ENCODE results near the gene CCT5. TPM values are rescaled to one million over a fixed set of nuclear protein-coding genes. Genes with fewer than 3 reads are reported as not detected.

Gene CCT5
- 138 and 266 TPM in 2 replicates for total RNA-seq

DNA sequence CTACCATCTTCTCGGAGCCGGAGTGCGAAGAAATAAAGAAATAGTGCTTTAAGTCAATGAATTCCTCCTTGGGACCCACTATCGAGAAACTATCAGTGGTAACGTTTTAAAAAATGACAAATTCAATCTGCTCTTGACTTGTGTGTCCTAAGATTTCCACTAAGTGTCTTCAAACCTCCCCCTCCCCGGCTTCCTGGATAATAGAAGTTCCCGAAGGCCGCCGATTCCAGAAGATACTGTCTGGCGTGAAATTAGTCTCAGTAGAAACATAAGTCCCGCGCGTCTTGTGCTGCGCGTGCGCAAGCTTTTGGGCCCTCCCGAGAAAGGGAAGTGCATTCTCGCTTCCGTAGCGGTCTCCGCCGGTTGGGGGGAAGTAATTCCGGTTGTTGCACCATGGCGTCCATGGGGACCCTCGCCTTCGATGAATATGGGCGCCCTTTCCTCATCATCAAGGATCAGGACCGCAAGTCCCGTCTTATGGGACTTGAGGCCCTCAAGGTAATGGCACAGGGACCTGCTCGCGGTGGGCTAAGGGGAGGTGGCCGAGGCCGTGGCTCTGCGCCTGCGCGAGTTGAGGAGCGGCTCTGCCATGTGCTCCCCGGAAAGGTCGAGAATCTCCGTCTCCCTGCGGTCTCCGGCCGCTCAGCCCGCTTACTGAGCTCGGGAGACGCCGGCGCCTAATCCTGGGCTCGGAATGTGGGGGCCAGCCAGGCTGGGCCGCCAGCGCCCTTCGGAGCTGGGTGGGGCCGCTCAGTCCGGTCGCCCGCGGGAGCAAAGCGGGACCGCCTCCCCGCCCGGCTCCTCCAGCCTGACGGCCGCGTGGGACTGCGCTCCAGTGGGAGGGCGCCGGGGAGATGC is at the start of gene CCT5:
TSS of gene CCT5 (plus strand) at position 333 of the 858 bp plus-strand sequence. CDS start at position 394, 61 bp downstream.

DNA sequence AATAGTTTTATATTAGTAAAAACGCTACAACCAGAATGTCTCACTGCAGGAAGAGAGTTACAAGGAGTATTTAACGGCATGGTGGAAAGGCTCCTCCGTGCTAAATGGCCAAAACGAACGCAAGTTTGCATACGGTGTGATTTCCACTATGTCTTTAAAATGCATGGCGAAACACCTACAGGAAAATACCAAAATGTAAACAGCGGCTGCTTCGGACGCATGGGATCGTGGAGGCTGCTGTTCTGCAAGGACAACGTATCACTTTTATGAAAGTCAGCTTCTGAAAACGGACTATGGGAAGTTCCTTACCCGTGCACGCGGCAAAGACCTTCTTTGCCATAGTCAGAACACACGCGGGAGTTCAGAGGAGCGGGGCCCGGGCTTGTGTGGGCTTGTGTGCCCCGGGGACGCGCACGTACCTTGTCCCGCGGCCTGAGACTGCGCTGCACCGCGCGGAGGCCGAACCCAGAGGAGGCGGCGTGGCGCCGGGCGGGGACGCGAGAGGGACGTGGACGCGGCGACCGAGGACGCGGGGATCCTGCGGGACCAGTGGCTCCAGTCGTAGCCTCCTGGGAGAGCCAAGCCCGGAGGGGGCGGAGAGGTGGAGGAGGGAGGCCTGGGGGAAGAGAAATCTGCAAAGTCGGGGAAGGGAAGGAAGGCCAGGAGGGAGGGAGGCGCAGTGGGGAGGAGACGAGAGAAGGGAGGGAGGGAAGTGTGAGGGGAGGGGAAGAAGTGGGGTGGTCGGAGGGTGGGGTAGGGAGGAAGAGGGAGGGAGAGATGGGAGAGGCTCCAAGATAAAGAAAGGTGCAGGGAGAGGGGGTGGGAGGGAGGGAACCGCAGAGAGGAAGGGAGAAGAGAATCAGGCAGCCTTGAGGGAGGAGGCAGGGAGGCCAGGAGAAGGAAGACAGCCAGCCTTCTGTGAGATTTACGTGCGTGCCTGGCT is 57.4 kb downstream of the CCT5 start, which contains the start of gene CMBL:
TSS of gene CMBL (minus strand) at position 697 of the 943 bp plus-strand sequence. CDS start 17,140 bp downstream, outside the sequence.

Small RNA genes within 50 kb of the gene (small RNA-seq; reads per million reads assigned to genes)
- not detected for gene RF00019

Other genes with a start within 250 kb of the CCT5 start
- gene ATPSCKMT, start 392 bp upstream of the CCT5 start, total RNA-seq = 11.0 and 13.1 TPM in 2 replicates
- 9.4 and 11.4 TPM in 2 replicates for gene CMBL, start 57.6 kb downstream of the CCT5 start, total RNA-seq
- 57.3 and 60.7 TPM in 2 replicates for gene MARCHF6, start 103.4 kb downstream of the CCT5 start, total RNA-seq
- 1.6 and 3.9 TPM in 2 replicates for gene ROPN1L, start 191.6 kb downstream of the CCT5 start, total RNA-seq

Measured in placental epithelial cell (primary cell).